ENCODE measurements around the gene EIF1. TPM values are rescaled to one million over a fixed set of nuclear protein-coding genes. Genes with fewer than 3 reads are reported as not detected.

Gene EIF1
- total RNA-seq, 2 experiments from 2014 or later: 145 to 659 TPM

GRCh38 chr17:41659427-41660212 lies 29.1 kb upstream of the EIF1 start:
- Histone ChIP-seq H3K9me3 (ENCODE audit: low read length) (no peaks in the 10 kb centered on the region), H2AFZ (ENCODE audit: low read length) (no peak overlapping the region), H3K4me2 (ENCODE audit: low read length) (no peak overlapping the region), H3K9me2 (ENCODE audit: insufficient read depth, low read length) (no peaks in the 10 kb centered on the region), H3K79me2 (ENCODE audit: insufficient read depth, low read depth, low read length) (no peaks in the 10 kb centered on the region), H3K36me3 (ENCODE audit: insufficient read depth, low read length) (no peaks in the 10 kb centered on the region), H3K27ac (ENCODE audit: low read depth, low read length, poor library complexity, severe bottlenecking) (no peak overlapping the region), H3K4me1 (ENCODE audit: insufficient read depth, low read length, poor library complexity, severe bottlenecking) (peaks cover 3% of the 10 kb centered on the region), H3K4me3 (ENCODE audit: low read depth, low read length, poor library complexity, severe bottlenecking) (no peak overlapping the region), H4K20me1 (ENCODE audit: insufficient read depth, low read length) (no peaks in the 10 kb centered on the region)
- ChIA-PET POLR2A (no interaction called here), CTCF (ENCODE audit: unreplicated experiment) (interaction anchor here (1.2 kb wide), 1 partner anchor 11 kb away, joined by 3 read pairs; no protein-coding TSS in a partner anchor)
- TF ChIP-seq EZH2phosphoT487 (IDR thresholded peaks at IDR 0.05; ENCODE audit: borderline replicate concordance, low read depth, low read length): no peak
- TF ChIP-seq, protein P1, sequence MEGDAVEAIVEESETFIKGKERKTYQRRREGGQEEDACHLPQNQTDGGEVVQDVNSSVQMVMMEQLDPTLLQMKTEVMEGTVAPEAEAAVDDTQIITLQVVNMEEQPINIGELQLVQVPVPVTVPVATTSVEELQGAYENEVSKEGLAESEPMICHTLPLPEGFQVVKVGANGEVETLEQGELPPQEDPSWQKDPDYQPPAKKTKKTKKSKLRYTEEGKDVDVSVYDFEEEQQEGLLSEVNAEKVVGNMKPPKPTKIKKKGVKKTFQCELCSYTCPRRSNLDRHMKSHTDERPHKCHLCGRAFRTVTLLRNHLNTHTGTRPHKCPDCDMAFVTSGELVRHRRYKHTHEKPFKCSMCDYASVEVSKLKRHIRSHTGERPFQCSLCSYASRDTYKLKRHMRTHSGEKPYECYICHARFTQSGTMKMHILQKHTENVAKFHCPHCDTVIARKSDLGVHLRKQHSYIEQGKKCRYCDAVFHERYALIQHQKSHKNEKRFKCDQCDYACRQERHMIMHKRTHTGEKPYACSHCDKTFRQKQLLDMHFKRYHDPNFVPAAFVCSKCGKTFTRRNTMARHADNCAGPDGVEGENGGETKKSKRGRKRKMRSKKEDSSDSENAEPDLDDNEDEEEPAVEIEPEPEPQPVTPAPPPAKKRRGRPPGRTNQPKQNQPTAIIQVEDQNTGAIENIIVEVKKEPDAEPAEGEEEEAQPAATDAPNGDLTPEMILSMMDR (conservative IDR thresholded peaks at IDR 0.05; ENCODE audit: low read length): no peak
- DNase-seq (ENCODE audit: low spot score): no peak
- no TSS peak for BruUV-seq (replicated peaks)
- intact Hi-C loops (cut with micrococcal nuclease; ENCODE audit: unreplicated experiment): loop anchor here (5.0 to 10.0 kb wide), 4 partner anchors 172 to 857 kb away; partner anchors contain the start of gene KRT36

- Histone ChIP-seq H4K20me1 (ENCODE audit: insufficient read depth, low read length) (no peaks in the 10 kb centered on the region), H3K79me2 (ENCODE audit: insufficient read depth, low read depth, low read length) (no peaks in the 10 kb centered on the region), H3K36me3 (ENCODE audit: insufficient read depth, low read length) (no peaks in the 10 kb centered on the region), H2AFZ (ENCODE audit: low read length) (no peak overlapping the region), H3K4me1 (ENCODE audit: insufficient read depth, low read length, poor library complexity, severe bottlenecking) (peaks cover 3% of the 10 kb centered on the region), H3K4me2 (ENCODE audit: low read length) (no peak overlapping the region), H3K4me3 (ENCODE audit: low read depth, low read length, poor library complexity, severe bottlenecking) (no peak overlapping the region), H3K9me3 (ENCODE audit: low read length) (no peaks in the 10 kb centered on the region), H3K9me2 (ENCODE audit: insufficient read depth, low read length) (no peaks in the 10 kb centered on the region), H3K27ac (ENCODE audit: low read depth, low read length, poor library complexity, severe bottlenecking) (no peak overlapping the region)
- ChIA-PET POLR2A (no interaction called here), CTCF (ENCODE audit: unreplicated experiment) (interaction anchor here (1.2 kb wide), 1 partner anchor 12 kb away, joined by 3 read pairs; no protein-coding TSS in a partner anchor)
- intact Hi-C loops (cut with micrococcal nuclease; ENCODE audit: unreplicated experiment): loop anchor here (5.0 to 10.0 kb wide), 4 partner anchors 173 to 858 kb away; partner anchors contain the start of gene KRT36
- no TSS peak for BruUV-seq (replicated peaks)
- TF ChIP-seq, protein P1 (conservative IDR thresholded peaks at IDR 0.05; ENCODE audit: low read length): no peak
- no peak for TF ChIP-seq EZH2phosphoT487 (IDR thresholded peaks at IDR 0.05; ENCODE audit: borderline replicate concordance, low read depth, low read length)
- DNase-seq (ENCODE audit: low spot score): no peak
Observed at GRCh38 chr17:41660221-41660711, 28.4 kb upstream of the EIF1 start.

Measured in OCI-LY7 (cell line).